HepG2 (cell line): ENCODE measurements around the gene INSRR. TPM values are rescaled to one million over a fixed set of nuclear protein-coding genes. Genes with fewer than 3 reads are reported as not detected.

ENCODE experiments used
- ATAC-seq: fragments of 200-7000 bp; cut with Tn5 transposase; 3 replicates; pipeline ENCODE4 v1.9.1; 2020; ENCODE audit warnings: mild to moderate bottlenecking, moderate library complexity
- BruUV-seq: library from RNA; stranded (reverse); fragments of 400-500 nt; replicated peaks from 2 replicates; lab custom pipeline; 2021; lab: Mats Ljungman, UMichigan
- CTCF ChIA-PET: fragments of 300-600 bp; formaldehyde crosslinking; extraction: SDS; loops from one replicate; lab custom pipeline; 2021; ENCODE audit warnings: low total read pairs, inconsistent platforms, low intra/inter-chr PET ratio; lab: Yijun Ruan, JAX
- POLR2A ChIA-PET: fragments of 350-600 bp; sonication (Branson Sonifier 250); formaldehyde crosslinking; loops from one replicate; lab custom pipeline; 2020; ENCODE audit warnings: antibody characterized with exemption, inconsistent platforms; lab: Yijun Ruan, JAX
- DNase-seq: peaks from one replicate; pipeline ENCODE4 v3.0.0-alpha.2; 2015; ENCODE audit warnings: low spot score
- FAIRE-seq: peaks from 3 replicates; lab custom pipeline; 2011; peaks lifted over from hg19 to GRCh38; lab: Jason Lieb, UNC
- H2AFZ ChIP-seq: one replicate; pipeline ENCODE4 v1.6.1; 2011; ENCODE audit warnings: low read length, inconsistent platforms
- H3K27ac ChIP-seq: fragments of 300-600 bp; 3 replicates; pipeline ENCODE4 v1.8.0; 2011; ENCODE audit warnings: mixed run types, mild to moderate bottlenecking, mixed read lengths, low read length, inconsistent platforms; ENCODE audit not compliant: insufficient read depth; ENCODE audit errors: extremely low read length
- H3K27me3 ChIP-seq, 2 experiments: fragments of 200-600 bp in 1 of 2; 2 replicates in 1 of 2; 3 replicates in 1 of 2; pipeline versions ENCODE4 v1.6.0 to v1.8.0; 2011; ENCODE audit warnings: low read length in 2 of 2, mild to moderate bottlenecking in 2 of 2, moderate library complexity in 2 of 2, inconsistent platforms in 1 of 2; ENCODE audit not compliant: insufficient read depth in 2 of 2, control insufficient read depth in 1 of 2
- H3K36me3 ChIP-seq, 2 experiments: fragments of 200-600 bp in 1 of 2; replicated peaks in 1 of 2; 2 replicates in 1 of 2; 3 replicates in 1 of 2; pipeline versions ENCODE4 v1.5.1 to v1.8.0; 2011; ENCODE audit warnings: low read length in 2 of 2, inconsistent platforms in 1 of 2; ENCODE audit not compliant: insufficient read depth in 2 of 2, control insufficient read depth in 1 of 2
- H3K4me1 ChIP-seq: 2 replicates; pipeline ENCODE4 v1.5.1; 2012; ENCODE audit warnings: low read length, inconsistent platforms; ENCODE audit not compliant: insufficient read depth
- H3K4me2 ChIP-seq: 2 replicates; pipeline ENCODE4 v1.6.0; 2011; ENCODE audit warnings: low read depth, low read length, inconsistent platforms
- H3K4me3 ChIP-seq, 3 experiments: fragments of 200-600 bp in 1 of 3; sonication (generic), shearing (Covaris generic) in 1 of 3; replicated peaks in 1 of 3; 2 replicates each; pipeline ENCODE4 v1.5.1; 2011 to 2016; ENCODE audit warnings: low read length in 3 of 3, inconsistent platforms in 2 of 3, low read depth in 2 of 3, mild to moderate bottlenecking in 2 of 3, control low read depth in 1 of 3, mixed read lengths in 1 of 3; ENCODE audit not compliant: insufficient read depth in 1 of 3
- H3K79me2 ChIP-seq: one replicate; pipeline ENCODE4 v1.6.1; 2011; ENCODE audit warnings: low read length, inconsistent platforms; ENCODE audit not compliant: insufficient read depth
- H3K9ac ChIP-seq: 2 replicates; pipeline ENCODE4 v1.6.0; 2011; ENCODE audit warnings: mild to moderate bottlenecking, low read depth, low read length, inconsistent platforms; ENCODE audit not compliant: insufficient read depth
- H3K9me3 ChIP-seq: 2 replicates; pipeline ENCODE4 v1.5.1; 2012; ENCODE audit warnings: mild to moderate bottlenecking, low read length
- H4K20me1 ChIP-seq: 2 replicates; pipeline ENCODE4 v1.6.0; 2011; ENCODE audit warnings: inconsistent platforms, mild to moderate bottlenecking, low read length, moderate library complexity; ENCODE audit not compliant: insufficient read depth
- FOXM1 ChIP-seq: sonication (generic); formaldehyde crosslinking; IDR thresholded peaks from 2 replicates; pipeline ENCODE4 v1.5.0; 2020; ENCODE audit warnings: missing genetic modification reagents
- GTF3A ChIP-seq: sonication (generic); formaldehyde crosslinking; conservative IDR thresholded peaks from 2 replicates; pipeline ENCODE4 v1.4.0; 2020; ENCODE audit warnings: mild to moderate bottlenecking, missing genetic modification reagents
- IKZF1 ChIP-seq: fragments of 450-650 bp; IDR thresholded peaks from 2 replicates; pipeline ENCODE4 v1.7.1; 2016
- MAZ ChIP-seq, 2 experiments: sonication (generic) in 1 of 2; formaldehyde crosslinking in 1 of 2; IDR thresholded peaks; 2 replicates each; pipeline versions ENCODE4 v1.5.0 to v1.6.1; 2012 to 2020; ENCODE audit warnings: low read depth in 2 of 2, mild to moderate bottlenecking in 2 of 2, borderline replicate concordance in 1 of 2, improper control_type of control experiment in 1 of 2, low read length in 1 of 2, missing genetic modification reagents in 1 of 2, moderate library complexity in 1 of 2
- NFRKB ChIP-seq: fragments of 450-650 bp; IDR thresholded peaks from 2 replicates; pipeline ENCODE4 v1.6.1; 2017
- RFX3 ChIP-seq: IDR thresholded peaks from 2 replicates; pipeline ENCODE4 v1.6.1; 2016; ENCODE audit warnings: missing biosample characterization, missing genetic modification reagents
- TMF1 ChIP-seq: sonication (generic); formaldehyde crosslinking; IDR thresholded peaks from 2 replicates; pipeline ENCODE4 v1.8.1; 2022; ENCODE audit warnings: low read depth, missing genetic modification reagents
- TRIM24 ChIP-seq: sonication (generic); formaldehyde crosslinking; IDR thresholded peaks from 2 replicates; pipeline ENCODE4 v1.8.0; 2022; ENCODE audit warnings: mild to moderate bottlenecking, missing genetic modification reagents
- ZBTB42 ChIP-seq: sonication (generic); formaldehyde crosslinking; IDR thresholded peaks from 2 replicates; pipeline ENCODE4 v1.5.0; 2020; ENCODE audit warnings: mild to moderate bottlenecking, missing genetic modification reagents
- ZNF282 ChIP-seq: fragments of 450-650 bp; IDR thresholded peaks from 2 replicates; pipeline ENCODE4 v1.6.1; 2018; ENCODE audit not compliant: partially characterized antibody
- ZNF468 ChIP-seq: sonication (generic); formaldehyde crosslinking; IDR thresholded peaks from 2 replicates; pipeline ENCODE4 v1.8.0; 2022; ENCODE audit warnings: mild to moderate bottlenecking, moderate library complexity, missing genetic modification reagents
- ZNF562 ChIP-seq: sonication (generic); formaldehyde crosslinking; IDR thresholded peaks from 2 replicates; pipeline ENCODE4 v1.8.0; 2022; ENCODE audit warnings: missing genetic modification reagents, borderline replicate concordance
- WGBS: methylation state at CpG from one replicate; pipeline ENCODE4 v1.1.6; 2017; ENCODE audit warnings: low lambda C conversion rate; 5-methylcytosine and 5-hydroxymethylcytosine counted together
- in situ Hi-C: cut with HindIII; loops from 2 replicates; pipeline ENCODE4 v1.10.0; 2017; ENCODE audit warnings: low pct_unique_long_range_greater_than_20kb; ENCODE audit not compliant: extremely low pct_ligation_motif_present
- intact Hi-C: fragments of 100-400 bp; cut with micrococcal nuclease; formaldehyde crosslinking; loops from one replicate; pipeline ENCODE4 v1.10.0; 2022; ENCODE audit not compliant: unreplicated experiment
- polyA plus RNA-seq, 8 experiments: library from polyadenylated mRNA; depleted of rRNA in 3 of 8; stranded (reverse) in 7 of 8; unstranded in 1 of 8; fragments of >200 nt; fragmentation: Illumina TruSeq in 4 of 8; extraction: Trizol in 4 of 8; gene quantifications; 2 replicates each; pipeline versions ENCODE4 v1.2.1 to v1.2.3, GENCODE V29; 2011 to 2016; ENCODE audit warnings: low read depth in 4 of 8, missing spikeins in 1 of 8, mixed read lengths in 1 of 8; ENCODE audit not compliant: insufficient read depth in 1 of 8
- total RNA-seq, 5 experiments: library from RNA; depleted of rRNA; stranded (reverse); fragments of >200 nt; fragmentation: Illumina TruSeq; extraction: Trizol; gene quantifications; 2 replicates each; pipeline ENCODE4 v1.2.3, GENCODE V29; 2016; ENCODE audit warnings: low read depth in 1 of 5
- TF ChIP-seq, protein P1 (sequence below): sonication (generic); formaldehyde crosslinking; IDR thresholded peaks from 2 replicates; pipeline ENCODE4 v1.4.0; 2020; ENCODE audit warnings: mild to moderate bottlenecking, missing genetic modification reagents
- TF ChIP-seq, protein P2 (sequence below): sonication (generic); formaldehyde crosslinking; IDR thresholded peaks from 2 replicates; pipeline ENCODE4 v1.4.0; 2020; ENCODE audit warnings: missing genetic modification reagents
- TF ChIP-seq, protein P3 (sequence below): sonication (generic); formaldehyde crosslinking; IDR thresholded peaks from 2 replicates; pipeline ENCODE4 v1.5.0; 2020; ENCODE audit warnings: mild to moderate bottlenecking, missing genetic modification reagents
- TF ChIP-seq, protein P4 (sequence below): sonication (generic); formaldehyde crosslinking; IDR thresholded peaks from 2 replicates; pipeline ENCODE4 v1.4.0; 2020; ENCODE audit warnings: missing genetic modification reagents

INSRR gene
- total and polyA plus RNA-seq, 2 of the 13 experiments (the other 11 are each of a cell fraction or from before 2014, with no cell fraction given), result not detected

DNA sequence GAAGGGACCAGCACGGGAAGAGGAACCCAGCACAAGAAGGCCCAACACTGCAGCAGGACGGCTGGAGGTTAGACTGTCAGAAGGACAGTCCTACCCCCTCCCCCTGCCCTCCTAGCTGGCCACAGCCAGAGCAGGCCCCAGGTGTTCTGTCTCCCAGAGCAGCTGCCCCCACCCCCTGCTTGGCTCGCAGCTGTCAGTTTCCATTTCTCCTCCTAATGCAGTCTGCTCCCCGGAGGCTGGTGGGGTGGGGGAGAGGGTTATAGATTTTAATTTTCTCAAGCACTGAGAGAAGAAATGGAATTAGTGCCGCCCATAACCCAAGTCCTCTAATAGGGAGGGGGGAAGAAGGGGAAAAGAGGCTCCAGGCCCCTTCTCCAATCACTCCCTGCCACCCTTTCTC is 21.6 kb upstream of the INSRR start (continued):
- no peak for TF ChIP-seq MAZ (IDR thresholded peaks at IDR 0.05; ENCODE audit: borderline replicate concordance, low read depth, low read length)
- TF ChIP-seq MAZ (CRISPR knock-in tag; IDR thresholded peaks at IDR 0.05; ENCODE audit: low read depth), result no peak
- no peak for TF ChIP-seq TMF1 (CRISPR knock-in tag)
- no peak for TF ChIP-seq IKZF1
- no peak for TF ChIP-seq RFX3

DNA sequence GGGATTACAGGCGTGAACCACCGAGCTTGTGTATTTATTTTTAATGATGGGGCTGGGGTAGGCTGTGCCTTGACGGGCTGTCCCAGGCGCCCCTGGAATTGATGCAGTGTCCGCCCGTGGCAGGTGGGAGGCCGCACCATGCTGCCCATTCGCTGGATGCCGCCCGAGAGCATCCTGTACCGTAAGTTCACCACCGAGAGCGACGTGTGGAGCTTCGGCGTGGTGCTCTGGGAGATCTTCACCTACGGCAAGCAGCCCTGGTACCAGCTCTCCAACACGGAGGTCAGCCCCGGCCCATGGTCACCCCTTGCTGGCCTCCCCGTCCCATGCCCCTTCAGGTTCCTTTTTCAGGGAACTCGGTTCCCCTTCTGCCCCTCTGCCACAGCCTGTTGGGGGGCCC is 21.0 kb upstream of the INSRR start:
- H3K4me1 ChIP-seq, result no peaks in the 10 kb centered on the region
- H3K9ac ChIP-seq, result no peak overlapping the region
- no peak overlapping the region for H2AFZ ChIP-seq
- ATAC-seq, result no peak
- TF ChIP-seq FOXM1 (CRISPR knock-in tag) (no peak), ZNF562 (CRISPR knock-in tag) (no peak), TRIM24 (CRISPR knock-in tag) (no peak), ZBTB42 (CRISPR knock-in tag) (no peak), ZNF282 (no peak), ZNF468 (CRISPR knock-in tag) (no peak), NFRKB (no peak), GTF3A (no peak)
- TF ChIP-seq, protein P1, sequence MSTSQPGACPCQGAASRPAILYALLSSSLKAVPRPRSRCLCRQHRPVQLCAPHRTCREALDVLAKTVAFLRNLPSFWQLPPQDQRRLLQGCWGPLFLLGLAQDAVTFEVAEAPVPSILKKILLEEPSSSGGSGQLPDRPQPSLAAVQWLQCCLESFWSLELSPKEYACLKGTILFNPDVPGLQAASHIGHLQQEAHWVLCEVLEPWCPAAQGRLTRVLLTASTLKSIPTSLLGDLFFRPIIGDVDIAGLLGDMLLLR (CRISPR knock-in tag), result no peak
- TF ChIP-seq, protein P2, sequence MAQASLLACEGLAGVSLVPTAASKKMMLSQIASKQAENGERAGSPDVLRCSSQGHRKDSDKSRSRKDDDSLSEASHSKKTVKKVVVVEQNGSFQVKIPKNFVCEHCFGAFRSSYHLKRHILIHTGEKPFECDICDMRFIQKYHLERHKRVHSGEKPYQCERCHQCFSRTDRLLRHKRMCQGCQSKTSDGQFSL, result no peak
- TF ChIP-seq, protein P3, sequence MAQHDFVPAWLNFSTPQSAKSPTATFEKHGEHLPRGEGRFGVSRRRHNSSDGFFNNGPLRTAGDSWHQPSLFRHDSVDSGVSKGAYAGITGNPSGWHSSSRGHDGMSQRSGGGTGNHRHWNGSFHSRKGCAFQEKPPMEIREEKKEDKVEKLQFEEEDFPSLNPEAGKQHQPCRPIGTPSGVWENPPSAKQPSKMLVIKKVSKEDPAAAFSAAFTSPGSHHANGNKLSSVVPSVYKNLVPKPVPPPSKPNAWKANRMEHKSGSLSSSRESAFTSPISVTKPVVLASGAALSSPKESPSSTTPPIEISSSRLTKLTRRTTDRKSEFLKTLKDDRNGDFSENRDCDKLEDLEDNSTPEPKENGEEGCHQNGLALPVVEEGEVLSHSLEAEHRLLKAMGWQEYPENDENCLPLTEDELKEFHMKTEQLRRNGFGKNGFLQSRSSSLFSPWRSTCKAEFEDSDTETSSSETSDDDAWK (CRISPR knock-in tag), result no peak
- TF ChIP-seq, protein P4, sequence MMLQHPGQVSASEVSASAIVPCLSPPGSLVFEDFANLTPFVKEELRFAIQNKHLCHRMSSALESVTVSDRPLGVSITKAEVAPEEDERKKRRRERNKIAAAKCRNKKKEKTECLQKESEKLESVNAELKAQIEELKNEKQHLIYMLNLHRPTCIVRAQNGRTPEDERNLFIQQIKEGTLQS (CRISPR knock-in tag), result no peak
- no peaks in the 10 kb centered on the region for H4K20me1 ChIP-seq
- in situ Hi-C loops (no loop called here), intact Hi-C loops (no loop called here)
- DNase-seq, result no peak
- no peaks in the 10 kb centered on the region for H3K36me3 ChIP-seq
- H3K4me3 ChIP-seq, result no peak overlapping the region
- peaks cover 20 to 92% of the 10 kb centered on the region in 2 experiments for H3K27me3 ChIP-seq
- 23% methylated on average over 12 of the region's 21 CpGs for WGBS
- no peaks in the 10 kb centered on the region for H3K9me3 ChIP-seq
- no TSS peak for BruUV-seq
- no peak overlapping the region for H3K27ac ChIP-seq
- FAIRE-seq, result no peak
- POLR2A ChIA-PET, result no interaction called here
- CTCF ChIA-PET, result no interaction called here
- H3K4me2 ChIP-seq, result no peak overlapping the region
- no peaks in the 10 kb centered on the region for H3K79me2 ChIP-seq
